Tongue (tissue), 2 donors: Measurements from ENCODE around the gene GRHL3. TPM values are rescaled to one million over a fixed set of nuclear protein-coding genes. Genes with fewer than 3 reads are reported as not detected.

Experiments used
- DNase-seq: peaks from one replicate; pipeline ENCODE4 v3.0.0-alpha.2; 2015
- total RNA-seq: library from RNA; depleted of rRNA; stranded (reverse); fragments of >200 nt; gene quantifications from one replicate; pipeline ENCODE4 v1.2.3, GENCODE V29; 2014

The GRHL3 gene
- total RNA-seq, 1 donor from 2014 or later, result 26.8 TPM

- peak; percentile 36 for DNase-seq
Measured at GRCh38 chr1:24293392-24294227, 25.5 kb upstream of the GRHL3 start.

GRCh38 chr1:24294228-24294672, 24.9 kb upstream of the GRHL3 start:
- DNase-seq, result no peak

GRCh38 chr1:24294716-24295371, 24.3 kb upstream of the GRHL3 start:
- DNase-seq, result no peak

- peak; percentile 47 for DNase-seq
Measured at GRCh38 chr1:24295535-24295934, 23.6 kb upstream of the GRHL3 start.

GRCh38 chr1:24297187-24297851, 21.8 kb upstream of the GRHL3 start:
- no peak for DNase-seq

GRCh38 chr1:24297852-24298232, 21.3 kb upstream of the GRHL3 start:
- DNase-seq, result no peak

GRCh38 chr1:24298606-24299005, 20.6 kb upstream of the GRHL3 start:
- DNase-seq, result no peak

GRCh38 chr1:24299901-24300300, 19.3 kb upstream of the GRHL3 start:
- DNase-seq, result no peak

GRCh38 chr1:24300971-24301784, 18.0 kb upstream of the GRHL3 start:
- no peak for DNase-seq

- DNase-seq, result no peak
Measured at GRCh38 chr1:24301785-24302175, 17.4 kb upstream of the GRHL3 start.

- DNase-seq, result no peak
Measured at GRCh38 chr1:24302209-24302611, 16.9 kb upstream of the GRHL3 start.

- DNase-seq, result no peak
Measured at GRCh38 chr1:24303600-24303999, 15.6 kb upstream of the GRHL3 start.

GRCh38 chr1:24304763-24305162, 14.4 kb upstream of the GRHL3 start:
- DNase-seq, result no peak

- DNase-seq, result peak; percentile 35
Measured at GRCh38 chr1:24308365-24309015, 10.7 kb upstream of the GRHL3 start.

GRCh38 chr1:24309762-24310485, 9.2 kb upstream of the GRHL3 start:
- DNase-seq, result no peak

GRCh38 chr1:24311234-24311633, 7.9 kb upstream of the GRHL3 start:
- no peak for DNase-seq

GRCh38 chr1:24311741-24312140, 7.4 kb upstream of the GRHL3 start:
- DNase-seq, result no peak

- DNase-seq, result no peak
Measured at GRCh38 chr1:24315391-24315790, 3.8 kb upstream of the GRHL3 start.

- no peak for DNase-seq
Measured at GRCh38 chr1:24316645-24317044, 2.5 kb upstream of the GRHL3 start.

- DNase-seq, result no peak
Measured at GRCh38 chr1:24317081-24317480, 2.1 kb upstream of the GRHL3 start.
